Ramos (cell line): ENCODE data around the gene HS6ST3.
"Not testable (repeated sequence)": the region's sequence is repeated elsewhere in the genome, so short reads cannot be mapped to it uniquely, and the experiment has no call there.

Experiments used
- in situ Hi-C: fragments of 300-500 bp; cut with MboI; formaldehyde crosslinking; loops from one replicate; pipeline ENCODE4 v1.14.3; 2022; ENCODE audit warnings: low sequenced_read_pairs; ENCODE audit not compliant: unreplicated experiment

HS6ST3 gene

GRCh38 chr13:96091164-96092117 is 1.5 kb downstream of the HS6ST3 start:
- in situ Hi-C loops = no loop called here

GRCh38 chr13:96093296-96094006 is 3.5 kb downstream of the HS6ST3 start:
- in situ Hi-C loops = no loop called here

GRCh38 chr13:96100457-96101220 is 10.7 kb downstream of the HS6ST3 start:
- in situ Hi-C loops = no loop called here

- in situ Hi-C loops = no loop called here
These were observed 14.6 kb downstream of the HS6ST3 start for GRCh38 chr13:96104516-96104915.

GRCh38 chr13:96108072-96108471 is 18.2 kb downstream of the HS6ST3 start:
- in situ Hi-C loops = not testable (repeated sequence)

- in situ Hi-C loops = no loop called here
These were observed 19.2 kb downstream of the HS6ST3 start for GRCh38 chr13:96109125-96109524.

- in situ Hi-C loops = no loop called here
These were observed 23.0 kb downstream of the HS6ST3 start for GRCh38 chr13:96112936-96113335.

- in situ Hi-C loops = not testable (repeated sequence)
These were observed 25.5 kb downstream of the HS6ST3 start for GRCh38 chr13:96115368-96115767.

- in situ Hi-C loops = no loop called here
These were observed 30.0 kb downstream of the HS6ST3 start for GRCh38 chr13:96119921-96120320.

GRCh38 chr13:96130818-96131340 is 41.0 kb downstream of the HS6ST3 start:
- in situ Hi-C loops = no loop called here

- in situ Hi-C loops = no loop called here
These were observed 51.1 kb downstream of the HS6ST3 start for GRCh38 chr13:96141032-96141431.

GRCh38 chr13:96159725-96160124 is 69.8 kb downstream of the HS6ST3 start:
- in situ Hi-C loops = no loop called here

- in situ Hi-C loops = no loop called here
These were observed 71.2 kb downstream of the HS6ST3 start for GRCh38 chr13:96161141-96161540.

- in situ Hi-C loops = no loop called here
These were observed 75.9 kb downstream of the HS6ST3 start for GRCh38 chr13:96165840-96166239.

- in situ Hi-C loops = no loop called here
These were observed 82.2 kb downstream of the HS6ST3 start for GRCh38 chr13:96172066-96172465.

- in situ Hi-C loops = no loop called here
These were observed 88.9 kb downstream of the HS6ST3 start for GRCh38 chr13:96178759-96179158.

- in situ Hi-C loops = no loop called here
These were observed 89.4 kb downstream of the HS6ST3 start for GRCh38 chr13:96179309-96179708.

GRCh38 chr13:96181911-96182310 is 92.0 kb downstream of the HS6ST3 start:
- in situ Hi-C loops = no loop called here

GRCh38 chr13:96185818-96186217 is 95.9 kb downstream of the HS6ST3 start:
- in situ Hi-C loops = no loop called here

- in situ Hi-C loops = no loop called here
These were observed 101.5 kb downstream of the HS6ST3 start for GRCh38 chr13:96191367-96191766.
